GM12892 (cell line): Measurements from ENCODE around the gene NRXN3.

Experiments
- POLR2A ChIP-seq: IDR thresholded peaks from 2 replicates; pipeline ENCODE4 v1.6.1; 2011; ENCODE audit warnings: low read depth, low read length, control low read depth
- POLR2AphosphoS5 ChIP-seq: IDR thresholded peaks from 2 replicates; pipeline ENCODE4 v1.6.1; 2011; ENCODE audit warnings: low read depth, low read length, control low read depth
- TAF1 ChIP-seq: IDR thresholded peaks from 2 replicates; pipeline ENCODE4 v1.6.1; 2011; ENCODE audit warnings: low read depth, mild to moderate bottlenecking, control low read depth, low read length, borderline replicate concordance

GRCh38 chr14:79585845-79586244 lies 1415.7 kb downstream of the NRXN3 start:
- TF ChIP-seq TAF1: no peak
- no peak for TF ChIP-seq POLR2AphosphoS5
- TF ChIP-seq POLR2A: no peak
